Suprapubic skin (tissue), 4 donors: Measurements from ENCODE around the gene PLXNA2. TPM values are rescaled to one million over a fixed set of nuclear protein-coding genes. Genes with fewer than 3 reads are reported as not detected.

Experiments
- DNase-seq, 2 donors: peaks; one replicate each; pipeline ENCODE4 v3.0.0-alpha.2; 2019; ENCODE audit warnings: low spot score in 2 of 2
- H3K27ac ChIP-seq: fragments of 200-600 bp; sonication (generic); one replicate; pipeline ENCODE4 v1.5.1; 2019
- H3K27me3 ChIP-seq: fragments of 200-600 bp; sonication (generic); one replicate; pipeline ENCODE4 v1.5.1; 2019
- H3K36me3 ChIP-seq: fragments of 200-600 bp; sonication (generic); one replicate; pipeline ENCODE4 v1.5.1; 2019
- H3K4me1 ChIP-seq: fragments of 200-600 bp; sonication (generic); one replicate; pipeline ENCODE4 v1.5.1; 2019
- H3K4me3 ChIP-seq: fragments of 200-600 bp; sonication (generic); one replicate; pipeline ENCODE4 v1.5.1; 2019; ENCODE audit warnings: mild to moderate bottlenecking
- H3K9me3 ChIP-seq: fragments of 200-600 bp; sonication (generic); one replicate; pipeline ENCODE4 v1.5.1; 2019
- EP300 ChIP-seq: sonication (generic); formaldehyde crosslinking; IDR thresholded peaks from one replicate; pipeline ENCODE4 v1.6.1; 2017; ENCODE audit warnings: antibody characterized with exemption
- POLR2A ChIP-seq, 2 donors: fragments of 450-650 bp; IDR thresholded peaks; one replicate each; pipeline ENCODE4 v1.6.1; 2017; ENCODE audit warnings: antibody characterized with exemption in 2 of 2, mild to moderate bottlenecking in 2 of 2, moderate library complexity in 2 of 2
- POLR2AphosphoS5 ChIP-seq, 3 donors: sonication (generic); formaldehyde crosslinking; IDR thresholded peaks; one replicate each; pipeline ENCODE4 v1.6.1; 2017; ENCODE audit warnings: antibody characterized with exemption in 3 of 3
- WGBS: methylation state at CpG from one replicate; pipeline ENCODE4 v1.1.5; 2018; 5-methylcytosine and 5-hydroxymethylcytosine counted together
- total RNA-seq, 4 donors: library from RNA; depleted of rRNA; stranded (reverse); fragments of >200 nt; gene quantifications; one replicate each; pipeline ENCODE4 v1.1.0, GENCODE V29; 2016
- TF ChIP-seq, protein P1 (sequence below), 2 donors: fragments of 200-600 bp in 1 of 2; fragments of 450-650 bp in 1 of 2; sonication (generic) in 1 of 2; IDR thresholded peaks; one replicate each; pipeline ENCODE4 v1.5.1; 2016 to 2019; ENCODE audit warnings: antibody characterized with exemption in 2 of 2, mild to moderate bottlenecking in 1 of 2, moderate library complexity in 1 of 2

The PLXNA2 gene
- total RNA-seq, 4 donors from 2014 or later, result 35.3 to 53.9 (median 45.7) TPM

DNA sequence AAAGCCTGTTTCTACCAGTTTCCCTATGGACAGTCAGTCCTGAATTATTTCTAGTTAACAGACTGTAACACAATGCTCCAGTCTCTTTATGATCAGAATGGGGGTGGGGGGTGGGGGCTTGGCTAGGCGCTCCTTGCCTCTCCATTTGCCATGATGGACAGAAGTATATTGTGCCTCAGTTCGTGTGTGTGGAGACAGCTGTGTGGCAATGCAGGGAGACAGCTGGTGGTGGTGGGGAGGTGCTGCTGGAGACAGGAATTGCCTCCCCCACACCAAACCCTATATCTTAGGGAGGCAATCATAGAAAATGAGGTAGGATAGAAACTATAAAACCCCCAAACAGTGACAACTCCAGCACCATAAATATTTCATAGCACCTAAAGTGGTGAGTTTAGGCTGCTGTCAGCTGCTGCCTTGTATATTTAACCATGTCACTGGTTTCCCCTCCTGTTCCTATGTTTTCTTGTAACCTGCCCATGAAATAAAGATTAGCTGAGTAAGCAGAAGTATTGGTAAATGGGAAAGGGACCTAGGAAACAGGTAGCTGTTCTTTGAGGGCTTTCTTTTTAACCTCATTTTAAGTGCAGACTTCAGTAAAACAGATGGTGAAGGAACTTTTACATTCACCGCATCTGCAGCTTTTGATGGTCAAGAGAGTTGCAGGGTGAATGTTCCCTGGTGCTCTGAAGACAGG is 3.4 kb downstream of the PLXNA2 start:
- peak in 1 of 2 donors; percentile 41 for DNase-seq
- peaks cover 73% of the 10 kb centered on the region for H3K4me1 ChIP-seq
- H3K27me3 ChIP-seq, result no peaks in the 10 kb centered on the region
- 71% methylated on average over 3 of the region's 3 CpGs for WGBS
- H3K9me3 ChIP-seq, result no peaks in the 10 kb centered on the region
- peak overlapping the region; percentile 85 for H3K4me3 ChIP-seq
- H3K36me3 ChIP-seq, result no peaks in the 10 kb centered on the region
- H3K27ac ChIP-seq, result no peak overlapping the region
- TF ChIP-seq POLR2A (IDR thresholded peaks at IDR 0.05) (no peak), EP300 (no peak)
- TF ChIP-seq, protein P1, sequence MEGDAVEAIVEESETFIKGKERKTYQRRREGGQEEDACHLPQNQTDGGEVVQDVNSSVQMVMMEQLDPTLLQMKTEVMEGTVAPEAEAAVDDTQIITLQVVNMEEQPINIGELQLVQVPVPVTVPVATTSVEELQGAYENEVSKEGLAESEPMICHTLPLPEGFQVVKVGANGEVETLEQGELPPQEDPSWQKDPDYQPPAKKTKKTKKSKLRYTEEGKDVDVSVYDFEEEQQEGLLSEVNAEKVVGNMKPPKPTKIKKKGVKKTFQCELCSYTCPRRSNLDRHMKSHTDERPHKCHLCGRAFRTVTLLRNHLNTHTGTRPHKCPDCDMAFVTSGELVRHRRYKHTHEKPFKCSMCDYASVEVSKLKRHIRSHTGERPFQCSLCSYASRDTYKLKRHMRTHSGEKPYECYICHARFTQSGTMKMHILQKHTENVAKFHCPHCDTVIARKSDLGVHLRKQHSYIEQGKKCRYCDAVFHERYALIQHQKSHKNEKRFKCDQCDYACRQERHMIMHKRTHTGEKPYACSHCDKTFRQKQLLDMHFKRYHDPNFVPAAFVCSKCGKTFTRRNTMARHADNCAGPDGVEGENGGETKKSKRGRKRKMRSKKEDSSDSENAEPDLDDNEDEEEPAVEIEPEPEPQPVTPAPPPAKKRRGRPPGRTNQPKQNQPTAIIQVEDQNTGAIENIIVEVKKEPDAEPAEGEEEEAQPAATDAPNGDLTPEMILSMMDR (IDR thresholded peaks at IDR 0.05), result no peak

DNA sequence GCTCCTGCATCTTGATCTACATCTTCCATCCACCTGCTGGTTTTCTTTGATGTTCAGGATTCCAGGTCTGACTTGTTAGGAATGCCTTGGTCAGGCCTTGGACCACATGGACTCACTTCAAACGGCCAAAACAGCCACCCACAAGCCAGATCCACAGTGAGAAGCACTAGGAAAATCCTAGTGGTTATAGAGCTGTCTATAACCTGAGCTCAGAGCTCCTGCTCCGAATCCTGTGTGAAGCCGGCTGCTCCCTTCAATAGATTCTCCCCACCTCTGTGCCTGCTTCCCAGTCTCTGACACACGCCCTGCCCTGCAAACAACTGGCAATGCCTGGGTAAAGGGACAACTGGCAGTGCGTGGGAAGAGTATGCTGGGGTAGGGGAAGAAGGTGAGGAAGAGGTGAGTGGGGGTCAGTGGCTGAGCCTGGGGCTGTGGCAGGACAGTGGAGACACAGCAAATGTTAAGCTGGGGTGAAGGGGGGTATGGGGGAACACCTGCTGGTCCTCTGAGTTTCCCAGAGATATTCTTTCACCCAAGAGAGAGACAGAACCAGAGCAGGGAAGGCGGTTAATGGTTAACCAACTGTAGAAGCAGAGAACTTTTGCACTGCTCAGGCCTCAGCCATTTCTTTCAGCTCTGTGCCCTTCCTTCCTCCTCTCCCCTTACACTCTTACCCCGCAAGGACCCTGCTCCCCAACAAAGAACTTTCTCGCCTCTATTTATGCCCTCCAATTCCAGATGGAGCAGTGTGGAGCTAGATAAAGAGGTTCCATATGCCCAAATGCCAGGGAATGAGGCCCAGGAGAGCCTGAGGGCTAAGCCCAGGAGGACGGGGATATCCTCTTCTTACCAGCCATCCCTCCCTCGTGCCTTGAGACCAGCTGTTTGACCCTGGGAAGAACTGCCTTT is 4.5 kb downstream of the PLXNA2 start:
- DNase-seq, result peak in 1 of 2 donors; percentile 58
- no peak overlapping the region for H3K4me3 ChIP-seq
- H3K27me3 ChIP-seq, result no peaks in the 10 kb centered on the region
- H3K9me3 ChIP-seq, result no peaks in the 10 kb centered on the region
- H3K27ac ChIP-seq, result no peak overlapping the region
- no peaks in the 10 kb centered on the region for H3K36me3 ChIP-seq
- no peak for TF ChIP-seq POLR2AphosphoS5 (IDR thresholded peaks at IDR 0.05)
- peaks cover 70% of the 10 kb centered on the region for H3K4me1 ChIP-seq
- WGBS, result 74% methylated on average over 10 of the region's 10 CpGs

DNA sequence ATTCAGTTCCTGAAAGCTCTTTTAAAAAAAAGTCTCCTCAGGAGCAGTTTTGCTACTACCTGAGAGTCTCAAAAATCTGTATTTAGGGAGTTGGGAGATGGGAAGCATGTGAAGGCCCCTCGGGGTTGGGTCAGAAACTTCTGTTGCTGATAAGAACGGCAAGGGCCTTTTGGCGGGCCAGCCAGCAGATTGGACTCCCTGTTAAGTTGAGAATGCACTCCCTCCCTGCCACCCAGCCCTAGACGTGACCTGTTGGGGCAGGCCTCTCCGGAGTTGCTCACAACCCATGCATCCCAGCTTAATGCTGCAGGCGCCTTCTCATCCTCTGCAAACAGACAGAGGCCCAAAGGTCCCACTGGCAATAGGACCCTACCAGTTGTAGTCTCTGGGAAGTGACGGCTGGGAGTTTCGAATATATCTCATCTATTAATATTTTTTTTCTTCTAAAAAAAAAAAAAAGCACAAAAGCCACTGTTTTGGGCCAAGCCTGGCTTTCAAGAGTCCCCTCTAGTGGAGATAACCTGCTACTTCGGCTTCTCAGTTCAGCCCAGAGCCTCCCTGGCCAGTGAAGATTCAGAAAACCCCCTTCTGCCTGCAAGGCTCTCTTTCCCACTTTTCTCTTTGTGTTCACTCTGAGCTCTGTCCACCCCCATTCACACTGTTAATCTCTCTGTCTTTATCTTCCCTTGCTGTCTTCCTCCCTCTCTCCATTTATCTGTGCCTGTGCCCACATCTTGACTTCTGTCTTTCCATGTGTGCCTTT is 5.3 kb downstream of the PLXNA2 start:
- peak; percentile 67 to 70 for DNase-seq
- no peaks in the 10 kb centered on the region for H3K36me3 ChIP-seq
- no peak overlapping the region for H3K4me3 ChIP-seq
- no peaks in the 10 kb centered on the region for H3K9me3 ChIP-seq
- H3K4me1 ChIP-seq, result peaks cover 66% of the 10 kb centered on the region
- 20% methylated on average over 9 of the region's 9 CpGs for WGBS
- no peaks in the 10 kb centered on the region for H3K27me3 ChIP-seq
- TF ChIP-seq, protein P1 (IDR thresholded peaks at IDR 0.05), result peak; percentile 60 to 81
- no peak for TF ChIP-seq POLR2AphosphoS5 (IDR thresholded peaks at IDR 0.05)
- TF ChIP-seq POLR2A (IDR thresholded peaks at IDR 0.05), result no peak
- no peak overlapping the region for H3K27ac ChIP-seq

DNA sequence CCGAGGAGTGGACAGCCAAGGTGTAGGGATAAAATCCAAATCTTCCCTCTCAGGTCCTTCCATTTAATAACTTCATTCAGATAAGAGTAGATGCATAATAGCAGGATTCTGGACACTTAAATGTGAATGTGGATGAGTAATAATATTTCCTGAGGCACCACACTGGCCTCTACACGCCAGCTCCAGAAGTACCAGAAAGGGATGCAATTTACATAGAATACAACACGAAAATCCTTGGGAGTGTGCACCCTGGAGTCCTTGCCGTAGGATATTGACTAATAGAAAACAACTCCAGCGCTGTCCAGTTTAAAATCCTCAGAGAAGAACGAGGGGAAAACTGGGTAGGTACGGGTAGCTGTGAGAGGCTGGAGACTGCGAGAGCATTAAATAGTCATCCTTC is 6.9 kb downstream of the PLXNA2 start:
- TF ChIP-seq EP300, result no peak
- no peak for TF ChIP-seq POLR2A (IDR thresholded peaks at IDR 0.05)
- no peak for TF ChIP-seq POLR2AphosphoS5 (IDR thresholded peaks at IDR 0.05)
- TF ChIP-seq, protein P1 (IDR thresholded peaks at IDR 0.05), result no peak
- no peaks in the 10 kb centered on the region for H3K9me3 ChIP-seq
- H3K27me3 ChIP-seq, result no peaks in the 10 kb centered on the region
- no peak overlapping the region for H3K4me3 ChIP-seq
- no peak overlapping the region for H3K27ac ChIP-seq
- H3K36me3 ChIP-seq, result no peaks in the 10 kb centered on the region
- DNase-seq, result peak in 1 of 2 donors; percentile 18
- 82% methylated on average over 8 of the region's 8 CpGs for WGBS
- peaks cover 65% of the 10 kb centered on the region for H3K4me1 ChIP-seq

DNA sequence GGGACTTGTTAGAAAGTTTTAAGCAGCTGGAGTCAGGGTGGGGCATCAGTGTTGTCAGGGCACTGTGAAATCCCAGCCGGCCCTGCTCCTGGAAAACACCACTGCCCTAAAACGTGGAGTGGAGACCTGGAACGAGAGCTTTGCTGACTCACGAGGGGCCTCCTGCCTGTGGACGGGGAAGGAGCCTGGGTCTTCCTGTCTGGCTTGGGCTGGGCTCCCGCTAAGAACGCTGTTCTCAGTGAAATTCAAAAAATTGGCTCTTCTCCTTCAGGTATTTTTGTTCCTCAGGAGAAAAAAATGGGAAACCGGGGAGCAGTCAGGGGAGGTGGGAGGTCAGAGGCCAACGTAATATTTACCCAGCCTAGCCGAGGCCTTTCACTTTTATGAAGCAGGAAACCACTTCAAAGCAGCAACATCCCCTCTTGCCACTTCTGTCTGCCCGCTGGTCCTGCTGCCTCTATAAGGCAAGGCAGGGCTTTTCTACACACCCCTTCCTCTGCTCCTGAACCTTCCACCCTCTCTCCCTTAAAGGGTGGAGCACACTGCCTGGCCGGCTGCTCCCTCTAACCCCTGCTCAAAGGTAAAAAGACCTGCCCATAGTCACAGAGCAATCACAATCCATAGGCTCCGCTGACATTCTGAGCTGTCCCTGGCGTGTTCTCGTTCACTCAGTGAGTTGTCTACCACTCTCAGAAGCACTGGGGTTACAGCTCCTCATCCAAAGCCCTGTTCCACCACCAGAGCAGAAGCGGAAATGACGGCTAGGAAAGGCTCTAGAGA is 8.0 kb downstream of the PLXNA2 start:
- H3K4me3 ChIP-seq, result no peak overlapping the region
- no peaks in the 10 kb centered on the region for H3K9me3 ChIP-seq
- peaks cover 64% of the 10 kb centered on the region for H3K4me1 ChIP-seq
- no peaks in the 10 kb centered on the region for H3K36me3 ChIP-seq
- no peak for TF ChIP-seq POLR2A (IDR thresholded peaks at IDR 0.05)
- no peak for TF ChIP-seq EP300
- TF ChIP-seq, protein P1 (IDR thresholded peaks at IDR 0.05), result no peak
- no peak for TF ChIP-seq POLR2AphosphoS5 (IDR thresholded peaks at IDR 0.05)
- H3K27me3 ChIP-seq, result no peaks in the 10 kb centered on the region
- 52% methylated on average over 17 of the region's 17 CpGs for WGBS
- no peak overlapping the region for H3K27ac ChIP-seq
- peak in 1 of 2 donors; percentile 62 for DNase-seq
